ENCODE results near the gene USH2A.

DNA sequence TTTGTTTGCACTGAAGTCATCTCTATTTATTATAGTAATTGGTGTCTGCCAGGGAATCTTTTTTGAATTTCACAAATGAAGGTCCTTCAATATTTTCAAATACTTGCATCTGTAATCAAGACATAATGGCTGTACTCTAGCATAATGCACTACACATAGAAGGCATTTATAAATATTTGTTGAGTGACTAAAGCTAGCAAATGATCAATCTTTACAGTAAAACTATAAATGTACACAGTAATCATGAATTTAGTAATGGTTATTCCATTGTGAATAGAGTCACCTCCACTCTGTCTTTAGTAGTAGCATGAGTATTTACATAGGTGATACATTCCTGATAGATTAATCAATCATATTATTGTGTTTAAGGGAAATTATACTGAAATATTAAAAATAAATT, 119.6 kb downstream of the USH2A start:
- TF ChIP-seq POLR2AphosphoS5 (IDR thresholded peaks at IDR 0.05; ENCODE audit: low read depth, low read length): no peak
- no peak for TF ChIP-seq POLR2A (IDR thresholded peaks at IDR 0.05; ENCODE audit: low read depth, low read length)
- TF ChIP-seq TAF1 (IDR thresholded peaks at IDR 0.05; ENCODE audit: borderline replicate concordance, low read depth, low read length): no peak
